KMS-11 (cell line): ENCODE measurements around the gene PHOSPHO2.
"Not testable (repeated sequence)": the region's sequence is repeated elsewhere in the genome, so short reads cannot be mapped to it uniquely, and the experiment has no call there.

ENCODE experiments used
- H2AFZ ChIP-seq: fragments of 200-600 bp; sonication (generic); 2 replicates; pipeline ENCODE4 v1.6.1; 2016; ENCODE audit warnings: antibody characterized with exemption, mixed run types, low read depth
- H3K27ac ChIP-seq: fragments of 200-600 bp; sonication (generic); 2 replicates; pipeline ENCODE4 v1.6.1; 2016; ENCODE audit warnings: mild to moderate bottlenecking, mixed run types
- H3K27me3 ChIP-seq: fragments of 200-600 bp; sonication (generic); 2 replicates; pipeline ENCODE4 v1.6.1; 2017; ENCODE audit warnings: mild to moderate bottlenecking, low read depth, mixed run types, moderate library complexity; ENCODE audit not compliant: insufficient read depth
- H3K36me3 ChIP-seq: fragments of 200-600 bp; sonication (generic); 2 replicates; pipeline ENCODE4 v1.6.1; 2017; ENCODE audit warnings: mild to moderate bottlenecking, mixed run types; ENCODE audit not compliant: insufficient read depth
- H3K4me1 ChIP-seq: fragments of 200-600 bp; sonication (generic); 2 replicates; pipeline ENCODE4 v1.6.1; 2016; ENCODE audit warnings: mild to moderate bottlenecking, low read depth, mixed run types; ENCODE audit not compliant: poor library complexity, severe bottlenecking
- H3K4me2 ChIP-seq: fragments of 200-600 bp; sonication (generic); 2 replicates; pipeline ENCODE4 v1.7.0; 2016; ENCODE audit warnings: mild to moderate bottlenecking, mixed run types
- H3K4me3 ChIP-seq: fragments of 200-600 bp; sonication (generic); IDR thresholded peaks from 2 replicates; pipeline ENCODE4 v1.6.1; 2017; ENCODE audit warnings: low read depth, low read length, mixed read lengths; ENCODE audit not compliant: insufficient read depth
- H3K79me2 ChIP-seq: fragments of 200-600 bp; sonication (generic); 2 replicates; pipeline ENCODE4 v1.6.1; 2016; ENCODE audit warnings: low read depth, mixed run types; ENCODE audit not compliant: insufficient read depth
- H3K9ac ChIP-seq: fragments of 200-600 bp; sonication (generic); 2 replicates; pipeline ENCODE4 v1.6.1; 2016; ENCODE audit warnings: mild to moderate bottlenecking, mixed run types
- H4K20me1 ChIP-seq: fragments of 200-600 bp; sonication (generic); 2 replicates; pipeline ENCODE4 v1.6.1; 2016; ENCODE audit warnings: mild to moderate bottlenecking, mixed run types; ENCODE audit not compliant: insufficient read depth
- CTCF ChIP-seq: fragments of 200-600 bp; sonication (generic); conservative IDR thresholded peaks from 2 replicates; pipeline ENCODE4 v1.6.1; 2017; ENCODE audit warnings: low read depth, mild to moderate bottlenecking, antibody characterized with exemption, low read length, moderate library complexity, mixed read lengths

PHOSPHO2 gene

GRCh38 chr2:169696381-169696780, 2.1 kb downstream of the PHOSPHO2 start:
- no peak overlapping the region for H3K4me2 ChIP-seq
- H4K20me1 ChIP-seq = no peaks in the 10 kb centered on the region
- no peak overlapping the region for H2AFZ ChIP-seq

GRCh38 chr2:169699173-169699572, 4.9 kb downstream of the PHOSPHO2 start:
- H3K79me2 ChIP-seq, H3K36me3 ChIP-seq, H3K9ac ChIP-seq, H4K20me1 ChIP-seq, H3K4me1 ChIP-seq, H3K4me2 ChIP-seq, H3K27ac ChIP-seq, H3K4me3 ChIP-seq, H2AFZ ChIP-seq, H3K27me3 ChIP-seq: not testable (repeated sequence)

More at GRCh38 chr2:169696381-169696780, 2.1 kb downstream of the PHOSPHO2 start:
- Histone ChIP-seq H3K4me1 (peaks cover 13% of the 10 kb centered on the region), H3K36me3 (no peaks in the 10 kb centered on the region), H3K79me2 (0 out of 2 replicates have a peak, but pooled peaks cover 6% of the 10 kb centered on the region), H3K4me3 (no peak overlapping the region), H3K9ac (no peak overlapping the region), H3K27ac (no peak overlapping the region), H3K27me3 (no peaks in the 10 kb centered on the region)
- TF ChIP-seq CTCF = no peak

- Histone ChIP-seq H3K4me1 (no peaks in the 10 kb centered on the region), H3K27me3 (no peaks in the 10 kb centered on the region), H3K27ac (no peak overlapping the region), H4K20me1 (no peaks in the 10 kb centered on the region), H3K4me2 (no peak overlapping the region), H3K4me3 (no peak overlapping the region), H3K9ac (no peak overlapping the region), H2AFZ (no peak overlapping the region), H3K36me3 (no peaks in the 10 kb centered on the region), H3K79me2 (no peaks in the 10 kb centered on the region)
- no peak for TF ChIP-seq CTCF
Measured at GRCh38 chr2:169702996-169703395, 8.7 kb downstream of the PHOSPHO2 start.

GRCh38 chr2:169704160-169704708, 10.0 kb downstream of the PHOSPHO2 start:
- no peak overlapping the region for H3K9ac ChIP-seq
- no peak overlapping the region for H2AFZ ChIP-seq
- no peaks in the 10 kb centered on the region for H3K79me2 ChIP-seq
- H3K27ac ChIP-seq = no peak overlapping the region
- H4K20me1 ChIP-seq = no peaks in the 10 kb centered on the region
- H3K36me3 ChIP-seq = no peaks in the 10 kb centered on the region
- TF ChIP-seq CTCF = no peak
- no peak overlapping the region for H3K4me3 ChIP-seq
- no peaks in the 10 kb centered on the region for H3K27me3 ChIP-seq
- no peaks in the 10 kb centered on the region for H3K4me1 ChIP-seq
- H3K4me2 ChIP-seq = no peak overlapping the region

GRCh38 chr2:169705927-169706326, 11.7 kb downstream of the PHOSPHO2 start:
- H4K20me1 ChIP-seq = no peaks in the 10 kb centered on the region
- H3K4me2 ChIP-seq = no peak overlapping the region

More at GRCh38 chr2:169705927-169706326, 11.7 kb downstream of the PHOSPHO2 start:
- Histone ChIP-seq H3K4me3 (no peak overlapping the region), H3K27ac (no peak overlapping the region), H3K27me3 (no peaks in the 10 kb centered on the region), H2AFZ (no peak overlapping the region), H3K79me2 (no peaks in the 10 kb centered on the region), H3K36me3 (no peaks in the 10 kb centered on the region), H3K4me1 (no peaks in the 10 kb centered on the region), H3K9ac (no peak overlapping the region)
- no peak for TF ChIP-seq CTCF
